Measurements from ENCODE around the gene C1QL2.

C1QL2 gene

GRCh38 chr2:119196301-119197125 is 38.0 kb upstream of the C1QL2 start:
- no peaks in the 10 kb centered on the region for H3K9me3 ChIP-seq (ENCODE audit: insufficient read depth, low read depth, low read length)
- no peaks in the 10 kb centered on the region for H3K27me3 ChIP-seq (ENCODE audit: insufficient read depth, low read length)
- H3K4me1 ChIP-seq (ENCODE audit: insufficient read depth, low read length): peaks cover 21% of the 10 kb centered on the region
- H3K9ac ChIP-seq (ENCODE audit: low read depth, low read length): no peak overlapping the region
- H3K27ac ChIP-seq (ENCODE audit: low read depth, low read length): peak overlapping the region; percentile 83; the same call in 1 of the 2 replicates
- no peaks in the 10 kb centered on the region for H3K36me3 ChIP-seq (ENCODE audit: insufficient read depth, low read length)
- peak overlapping the region; percentile 13; the same call in 1 of the 2 replicates for H3K4me3 ChIP-seq (ENCODE audit: low read length)
- WGBS: 17% methylated on average over 6 of the region's 7 CpGs

- no peaks in the 10 kb centered on the region for H3K9me3 ChIP-seq (ENCODE audit: insufficient read depth, low read depth, low read length)
- 27% methylated on average over 2 of the region's 2 CpGs for WGBS
These were observed 37.3 kb upstream of the C1QL2 start for GRCh38 chr2:119195887-119196286.

GRCh38 chr2:119195001-119195400 is 36.5 kb upstream of the C1QL2 start:
- Histone ChIP-seq H3K9me3 (ENCODE audit: insufficient read depth, low read depth, low read length) (no peaks in the 10 kb centered on the region), H3K27me3 (ENCODE audit: insufficient read depth, low read length) (no peaks in the 10 kb centered on the region), H3K36me3 (ENCODE audit: insufficient read depth, low read length) (no peaks in the 10 kb centered on the region), H3K4me3 (ENCODE audit: low read length) (no peak overlapping the region), H3K27ac (ENCODE audit: low read depth, low read length) (no peak overlapping the region), H3K9ac (ENCODE audit: low read depth, low read length) (no peak overlapping the region), H3K4me1 (ENCODE audit: insufficient read depth, low read length) (peaks cover 21% of the 10 kb centered on the region)
- WGBS: 88% methylated on average over 5 of the region's 5 CpGs

More at GRCh38 chr2:119195887-119196286, 37.3 kb upstream of the C1QL2 start:
- H3K36me3 ChIP-seq (ENCODE audit: insufficient read depth, low read length): no peaks in the 10 kb centered on the region
- H3K4me3 ChIP-seq (ENCODE audit: low read length): no peak overlapping the region
- H3K27me3 ChIP-seq (ENCODE audit: insufficient read depth, low read length): no peaks in the 10 kb centered on the region
- H3K4me1 ChIP-seq (ENCODE audit: insufficient read depth, low read length): peaks cover 21% of the 10 kb centered on the region
- no peak overlapping the region for H3K9ac ChIP-seq (ENCODE audit: low read depth, low read length)
- peak overlapping the region; percentile 83; the same call in 1 of the 2 replicates for H3K27ac ChIP-seq (ENCODE audit: low read depth, low read length)

GRCh38 chr2:119192893-119193292 is 34.3 kb upstream of the C1QL2 start:
- H3K4me1 ChIP-seq (ENCODE audit: insufficient read depth, low read length): peaks cover 21% of the 10 kb centered on the region
- no peaks in the 10 kb centered on the region for H3K36me3 ChIP-seq (ENCODE audit: insufficient read depth, low read length)
- H3K9me3 ChIP-seq (ENCODE audit: insufficient read depth, low read depth, low read length): no peaks in the 10 kb centered on the region
- no peaks in the 10 kb centered on the region for H3K27me3 ChIP-seq (ENCODE audit: insufficient read depth, low read length)
- WGBS: 71% methylated on average over 6 of the region's 6 CpGs
- H3K9ac ChIP-seq (ENCODE audit: low read depth, low read length): no peak overlapping the region
- no peak overlapping the region for H3K27ac ChIP-seq (ENCODE audit: low read depth, low read length)
- H3K4me3 ChIP-seq (ENCODE audit: low read length): no peak overlapping the region

GRCh38 chr2:119190321-119191111 is 32.0 kb upstream of the C1QL2 start:
- Histone ChIP-seq H3K9ac (ENCODE audit: low read depth, low read length) (no peak overlapping the region), H3K27ac (ENCODE audit: low read depth, low read length) (no peak overlapping the region), H3K9me3 (ENCODE audit: insufficient read depth, low read depth, low read length) (no peaks in the 10 kb centered on the region), H3K27me3 (ENCODE audit: insufficient read depth, low read length) (no peaks in the 10 kb centered on the region), H3K4me3 (ENCODE audit: low read length) (no peak overlapping the region), H3K4me1 (ENCODE audit: insufficient read depth, low read length) (0 out of 2 replicates have a peak, but pooled peaks cover 2% of the 10 kb centered on the region), H3K36me3 (ENCODE audit: insufficient read depth, low read length) (no peaks in the 10 kb centered on the region)
- 84% methylated on average over 8 of the region's 8 CpGs for WGBS

DNA sequence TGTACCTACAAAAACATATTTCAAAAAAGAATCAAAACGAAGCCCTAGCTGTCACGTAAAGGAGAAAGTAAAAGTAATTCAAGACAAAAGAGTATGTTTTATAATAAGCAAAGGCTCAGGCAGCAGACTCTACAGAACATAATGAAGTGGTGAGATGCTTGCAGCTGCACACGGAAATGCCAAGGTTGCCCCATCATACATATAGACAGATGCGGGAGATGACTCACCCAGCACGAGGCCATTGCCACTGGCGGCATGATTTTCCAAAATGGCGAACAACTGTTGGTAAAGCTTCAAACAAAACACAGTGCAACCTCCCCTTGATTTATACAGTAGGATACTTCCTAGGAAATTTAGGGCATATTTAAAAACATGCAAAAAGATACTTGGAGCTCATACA is 26.0 kb upstream of the C1QL2 start:
- Histone ChIP-seq H3K9me3 (ENCODE audit: insufficient read depth, low read depth, low read length) (no peaks in the 10 kb centered on the region), H3K4me1 (ENCODE audit: insufficient read depth, low read length) (no peaks in the 10 kb centered on the region), H3K27me3 (ENCODE audit: insufficient read depth, low read length) (no peaks in the 10 kb centered on the region), H3K4me3 (ENCODE audit: low read length) (no peak overlapping the region), H3K36me3 (ENCODE audit: insufficient read depth, low read length) (no peaks in the 10 kb centered on the region), H3K27ac (ENCODE audit: low read depth, low read length) (no peak overlapping the region), H3K9ac (ENCODE audit: low read depth, low read length) (no peak overlapping the region)
- 96% methylated on average over 7 of the region's 7 CpGs for WGBS

GRCh38 chr2:119181791-119182445 is 23.4 kb upstream of the C1QL2 start:
- H3K9ac ChIP-seq (ENCODE audit: low read depth, low read length): no peak overlapping the region
- no peaks in the 10 kb centered on the region for H3K9me3 ChIP-seq (ENCODE audit: insufficient read depth, low read depth, low read length)
- H3K4me1 ChIP-seq (ENCODE audit: insufficient read depth, low read length): no peaks in the 10 kb centered on the region
- H3K27ac ChIP-seq (ENCODE audit: low read depth, low read length): no peak overlapping the region
- no peak overlapping the region for H3K4me3 ChIP-seq (ENCODE audit: low read length)
- 90% methylated on average over 13 of the region's 13 CpGs for WGBS
- no peaks in the 10 kb centered on the region for H3K27me3 ChIP-seq (ENCODE audit: insufficient read depth, low read length)
- no peaks in the 10 kb centered on the region for H3K36me3 ChIP-seq (ENCODE audit: insufficient read depth, low read length)

DNA sequence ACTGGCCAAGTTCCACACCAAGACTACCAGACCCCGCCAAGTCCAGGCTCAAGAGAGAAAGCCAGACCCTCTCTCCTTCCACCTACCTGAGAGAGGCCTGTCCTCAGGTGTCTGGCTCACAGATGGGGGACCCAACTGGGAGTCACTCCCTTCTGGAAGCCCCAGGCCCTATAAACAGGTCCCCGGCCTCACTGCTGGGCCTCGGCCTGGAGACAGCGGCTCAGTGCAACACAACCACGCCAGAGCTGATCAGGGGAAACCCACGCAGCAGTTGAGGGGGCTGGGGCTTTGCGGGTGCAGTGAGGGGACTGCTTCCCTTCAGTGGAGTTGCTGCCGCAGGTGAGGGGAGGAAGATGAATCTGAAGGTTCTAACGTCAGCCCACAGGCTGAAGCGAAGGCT is 22.8 kb upstream of the C1QL2 start:
- Histone ChIP-seq H3K27me3 (ENCODE audit: insufficient read depth, low read length) (no peaks in the 10 kb centered on the region), H3K27ac (ENCODE audit: low read depth, low read length) (no peak overlapping the region), H3K9ac (ENCODE audit: low read depth, low read length) (no peak overlapping the region), H3K4me3 (ENCODE audit: low read length) (no peak overlapping the region), H3K9me3 (ENCODE audit: insufficient read depth, low read depth, low read length) (no peaks in the 10 kb centered on the region), H3K4me1 (ENCODE audit: insufficient read depth, low read length) (no peaks in the 10 kb centered on the region), H3K36me3 (ENCODE audit: insufficient read depth, low read length) (no peaks in the 10 kb centered on the region)
- 93% methylated on average over 10 of the region's 10 CpGs for WGBS

DNA sequence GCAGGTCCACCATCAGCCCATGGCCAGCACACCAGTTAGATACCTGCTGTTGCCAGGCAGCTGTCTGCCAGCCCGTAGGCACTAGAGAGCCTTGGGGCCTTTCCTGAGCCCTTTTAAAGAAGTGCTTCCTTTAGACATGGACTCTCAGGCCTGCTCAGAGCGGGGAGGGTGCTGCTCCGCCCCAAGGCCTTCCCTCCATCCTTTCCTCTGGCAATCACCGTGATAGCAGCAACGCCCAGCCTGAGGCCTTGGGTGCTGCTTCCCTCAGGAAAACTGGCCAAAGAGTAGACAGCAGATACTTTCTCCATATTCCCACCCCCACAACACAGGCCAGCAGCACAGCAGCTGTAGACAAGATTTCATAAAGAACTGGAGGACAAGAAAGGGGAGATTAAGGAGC is 22.3 kb upstream of the C1QL2 start:
- Histone ChIP-seq H3K4me3 (ENCODE audit: low read length) (no peak overlapping the region), H3K27me3 (ENCODE audit: insufficient read depth, low read length) (no peaks in the 10 kb centered on the region), H3K9me3 (ENCODE audit: insufficient read depth, low read depth, low read length) (no peaks in the 10 kb centered on the region), H3K9ac (ENCODE audit: low read depth, low read length) (no peak overlapping the region), H3K27ac (ENCODE audit: low read depth, low read length) (no peak overlapping the region), H3K36me3 (ENCODE audit: insufficient read depth, low read length) (no peaks in the 10 kb centered on the region), H3K4me1 (ENCODE audit: insufficient read depth, low read length) (no peaks in the 10 kb centered on the region)
- 74% methylated on average over 5 of the region's 5 CpGs for WGBS

DNA sequence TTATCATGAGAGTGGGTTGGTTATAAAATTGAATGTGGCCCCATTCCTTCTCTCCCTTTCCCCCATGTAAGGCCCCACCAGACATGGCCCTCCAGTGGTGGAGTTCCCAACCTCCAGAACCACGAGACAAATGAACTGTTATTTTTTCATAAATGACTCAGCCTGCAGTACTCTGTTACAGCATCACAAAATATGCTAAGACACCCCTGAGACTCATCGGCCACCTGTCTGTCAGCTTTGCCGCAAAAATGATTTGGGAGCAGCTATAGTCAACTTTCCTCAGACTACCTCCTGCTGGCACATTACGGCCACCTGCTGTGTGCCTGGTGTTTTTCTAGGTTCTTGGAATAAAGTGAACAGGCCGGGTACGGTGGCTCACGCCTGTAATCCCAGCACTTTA is 21.4 kb upstream of the C1QL2 start:
- H3K27ac ChIP-seq (ENCODE audit: low read depth, low read length): no peak overlapping the region
- 84% methylated on average over 7 of the region's 7 CpGs for WGBS
- H3K9me3 ChIP-seq (ENCODE audit: insufficient read depth, low read depth, low read length): 0 out of 2 replicates have a peak, but pooled peaks cover 3% of the 10 kb centered on the region
- H3K9ac ChIP-seq (ENCODE audit: low read depth, low read length): no peak overlapping the region
- no peaks in the 10 kb centered on the region for H3K27me3 ChIP-seq (ENCODE audit: insufficient read depth, low read length)
- no peak overlapping the region for H3K4me3 ChIP-seq (ENCODE audit: low read length)
- no peaks in the 10 kb centered on the region for H3K4me1 ChIP-seq (ENCODE audit: insufficient read depth, low read length)
- H3K36me3 ChIP-seq (ENCODE audit: insufficient read depth, low read length): no peaks in the 10 kb centered on the region

GRCh38 chr2:119179202-119179601 is 20.7 kb upstream of the C1QL2 start:
- no peak overlapping the region for H3K4me3 ChIP-seq (ENCODE audit: low read length)
- no peak overlapping the region for H3K9ac ChIP-seq (ENCODE audit: low read depth, low read length)
- no peaks in the 10 kb centered on the region for H3K4me1 ChIP-seq (ENCODE audit: insufficient read depth, low read length)
- H3K27me3 ChIP-seq (ENCODE audit: insufficient read depth, low read length): no peaks in the 10 kb centered on the region
- no peaks in the 10 kb centered on the region for H3K36me3 ChIP-seq (ENCODE audit: insufficient read depth, low read length)
- 0 out of 2 replicates have a peak, but pooled peaks cover 7% of the 10 kb centered on the region for H3K9me3 ChIP-seq (ENCODE audit: insufficient read depth, low read depth, low read length)
- no peak overlapping the region for H3K27ac ChIP-seq (ENCODE audit: low read depth, low read length)
- WGBS: 85% methylated on average over 2 of the region's 2 CpGs
